H9 (cell line): ENCODE data around the gene FOXK1. TPM values are rescaled to one million over a fixed set of nuclear protein-coding genes. Genes with fewer than 3 reads are reported as not detected.

ENCODE experiments used
- DNase-seq: peaks from one replicate; pipeline ENCODE4 v3.0.0-alpha.2; 2017
- H2AFZ ChIP-seq: one replicate; pipeline ENCODE4 v1.6.1; 2013; ENCODE audit warnings: mild to moderate bottlenecking, low read length, control low read depth, moderate library complexity
- H2AK5ac ChIP-seq: 2 replicates; pipeline ENCODE4 v1.6.1; 2013; ENCODE audit warnings: low read length, control low read depth, mixed read lengths; ENCODE audit not compliant: insufficient read length
- H2BK120ac ChIP-seq: one replicate; pipeline ENCODE4 v1.6.1; 2013; ENCODE audit warnings: low read depth, mild to moderate bottlenecking, low read length, control low read depth, inconsistent platforms; ENCODE audit not compliant: poor library complexity, severe bottlenecking
- H2BK12ac ChIP-seq: 2 replicates; pipeline ENCODE4 v1.6.1; 2013; ENCODE audit warnings: low read length, control low read depth, mixed read lengths, low read depth; ENCODE audit not compliant: insufficient read length
- H2BK15ac ChIP-seq: 2 replicates; pipeline ENCODE4 v1.6.1; 2013; ENCODE audit warnings: low read depth, low read length, control low read depth
- H2BK20ac ChIP-seq: one replicate; pipeline ENCODE4 v1.6.1; 2013; ENCODE audit warnings: low read depth, mild to moderate bottlenecking, low read length, control low read depth, inconsistent platforms; ENCODE audit not compliant: poor library complexity, severe bottlenecking
- H2BK5ac ChIP-seq: 2 replicates; pipeline ENCODE4 v1.6.1; 2013; ENCODE audit warnings: low read length, control low read depth, mixed read lengths; ENCODE audit not compliant: insufficient read length
- H3K14ac ChIP-seq: 2 replicates; pipeline ENCODE4 v1.6.1; 2013; ENCODE audit warnings: low read length, control low read depth; ENCODE audit not compliant: insufficient read depth
- H3K18ac ChIP-seq: 2 replicates; pipeline ENCODE4 v1.6.1; 2013; ENCODE audit warnings: low read depth, mild to moderate bottlenecking, mixed read lengths, low read length, control low read depth; ENCODE audit not compliant: insufficient read length
- H3K23ac ChIP-seq: 2 replicates; pipeline ENCODE4 v1.6.1; 2013; ENCODE audit warnings: low read length, control low read depth, mixed read lengths, low read depth; ENCODE audit not compliant: insufficient read length
- H3K23me2 ChIP-seq: 2 replicates; pipeline ENCODE4 v1.6.1; 2013; ENCODE audit warnings: low read depth, mild to moderate bottlenecking, mixed read lengths, low read length, control low read depth; ENCODE audit not compliant: insufficient read length, poor library complexity, severe bottlenecking
- H3K27ac ChIP-seq: 2 replicates; pipeline ENCODE4 v1.5.1; 2013; ENCODE audit warnings: low read length, control low read depth, mixed read lengths, low read depth; ENCODE audit not compliant: insufficient read length
- H3K27me3 ChIP-seq: 2 replicates; pipeline ENCODE4 v1.6.1; 2013; ENCODE audit warnings: low read length, control low read depth, inconsistent platforms; ENCODE audit not compliant: insufficient read depth
- H3K4ac ChIP-seq: 2 replicates; pipeline ENCODE4 v1.6.1; 2013; ENCODE audit warnings: low read depth, mild to moderate bottlenecking, control low read depth, inconsistent platforms, low read length, moderate library complexity
- H3K4me1 ChIP-seq: 2 replicates; pipeline ENCODE4 v1.6.1; 2013; ENCODE audit warnings: low read length, control low read depth, inconsistent platforms; ENCODE audit not compliant: insufficient read depth
- H3K4me2 ChIP-seq: 2 replicates; pipeline ENCODE4 v1.6.1; 2013; ENCODE audit warnings: low read length, control low read depth, mixed read lengths; ENCODE audit not compliant: insufficient read length, insufficient read depth
- H3K56ac ChIP-seq: 2 replicates; pipeline ENCODE4 v1.6.1; 2013; ENCODE audit warnings: low read depth, mild to moderate bottlenecking, mixed read lengths, low read length, control low read depth; ENCODE audit not compliant: insufficient read length
- H3K79me1 ChIP-seq: 2 replicates; pipeline ENCODE4 v1.6.1; 2013; ENCODE audit warnings: low read depth, mild to moderate bottlenecking, moderate library complexity, low read length, control low read depth, inconsistent platforms; ENCODE audit not compliant: insufficient read depth, poor library complexity, severe bottlenecking
- H3K79me2 ChIP-seq: 2 replicates; pipeline ENCODE4 v1.6.1; 2013; ENCODE audit warnings: low read length, control low read depth, inconsistent platforms; ENCODE audit not compliant: insufficient read depth
- H3K9ac ChIP-seq: 2 replicates; pipeline ENCODE4 v1.6.1; 2013; ENCODE audit warnings: low read length, control low read depth, mixed read lengths; ENCODE audit not compliant: insufficient read length; ENCODE audit errors: extremely low read depth
- H3K9me3 ChIP-seq: one replicate; pipeline ENCODE4 v1.6.1; 2013; ENCODE audit warnings: low read depth, low read length, inconsistent platforms; ENCODE audit not compliant: control insufficient read depth
- H3T11ph ChIP-seq: one replicate; pipeline ENCODE4 v1.6.1; 2013; ENCODE audit warnings: mild to moderate bottlenecking, low read length, control low read depth, inconsistent platforms
- H4K20me1 ChIP-seq: one replicate; pipeline ENCODE4 v1.6.1; 2013; ENCODE audit not compliant: control insufficient read depth, insufficient read length, insufficient read depth
- H4K5ac ChIP-seq: 2 replicates; pipeline ENCODE4 v1.6.1; 2013; ENCODE audit warnings: low read depth, mild to moderate bottlenecking, mixed read lengths, low read length, control low read depth; ENCODE audit not compliant: insufficient read length
- H4K8ac ChIP-seq: replicated peaks from 2 replicates; pipeline ENCODE4 v1.6.1; 2013; ENCODE audit warnings: low read length, control low read depth, mixed read lengths, low read depth; ENCODE audit not compliant: insufficient read length
- H4K91ac ChIP-seq: 2 replicates; pipeline ENCODE4 v1.6.1; 2013; ENCODE audit warnings: low read depth, mild to moderate bottlenecking, moderate library complexity, mixed read lengths, low read length, control low read depth; ENCODE audit not compliant: insufficient read length
- H3K27ac Mint-ChIP-seq, 3 experiments: 2 replicates in 2 of 3; 3 replicates in 1 of 3; pipeline ENCODE4 v1.8.0; 2020 to 2021; ENCODE audit warnings: mixed read lengths in 3 of 3, mild to moderate bottlenecking in 1 of 3, moderate library complexity in 1 of 3
- H3K27me3 Mint-ChIP-seq: 2 replicates; pipeline ENCODE4 v1.8.0; 2021; ENCODE audit warnings: low read depth, mild to moderate bottlenecking, moderate library complexity, mixed read lengths
- H3K36me3 Mint-ChIP-seq, 3 experiments: 2 replicates in 2 of 3; 3 replicates in 1 of 3; pipeline ENCODE4 v1.8.0; 2020 to 2021; ENCODE audit warnings: low read depth in 3 of 3, mixed read lengths in 3 of 3; ENCODE audit not compliant: insufficient read depth in 1 of 3
- H3K4me1 Mint-ChIP-seq, 2 experiments: 2 replicates each; pipeline ENCODE4 v1.8.0; 2020; ENCODE audit warnings: mixed read lengths in 2 of 2
- H3K4me3 Mint-ChIP-seq, 2 experiments: 2 replicates in 1 of 2; 3 replicates in 1 of 2; pipeline ENCODE4 v1.8.0; 2020 to 2021; ENCODE audit warnings: mild to moderate bottlenecking in 2 of 2, mixed read lengths in 2 of 2, moderate library complexity in 1 of 2
- H3K9me3 Mint-ChIP-seq, 2 experiments: 2 replicates in 1 of 2; 3 replicates in 1 of 2; pipeline ENCODE4 v1.8.0; 2020; ENCODE audit warnings: mild to moderate bottlenecking in 2 of 2, mixed read lengths in 2 of 2, moderate library complexity in 1 of 2
- WGBS: extraction: QIAGEN DNeasy Blood & Tissue Kit; methylation state at CpG from one replicate; pipeline ENCODE4 v1.1.7; 2013; ENCODE audit warnings: missing lambda C conversion rate, low lambda C conversion rate, mixed read lengths; ENCODE audit not compliant: insufficient read length; ENCODE audit errors: extremely low coverage; 5-methylcytosine and 5-hydroxymethylcytosine counted together
- total RNA-seq: library from RNA; stranded (reverse); gene quantifications from 2 replicates; pipeline ENCODE4 v1.2.1, GENCODE V29; 2021
- TF ChIP-seq, protein P1 (sequence below): fragments of 200-600 bp; sonication (generic); conservative IDR thresholded peaks from 3 replicates; pipeline ENCODE4 v1.8.0; 2021; ENCODE audit warnings: antibody characterized with exemption, mild to moderate bottlenecking

FOXK1 gene
- total RNA-seq, 1 experiment from 2014 or later: 14.4 TPM

DNA sequence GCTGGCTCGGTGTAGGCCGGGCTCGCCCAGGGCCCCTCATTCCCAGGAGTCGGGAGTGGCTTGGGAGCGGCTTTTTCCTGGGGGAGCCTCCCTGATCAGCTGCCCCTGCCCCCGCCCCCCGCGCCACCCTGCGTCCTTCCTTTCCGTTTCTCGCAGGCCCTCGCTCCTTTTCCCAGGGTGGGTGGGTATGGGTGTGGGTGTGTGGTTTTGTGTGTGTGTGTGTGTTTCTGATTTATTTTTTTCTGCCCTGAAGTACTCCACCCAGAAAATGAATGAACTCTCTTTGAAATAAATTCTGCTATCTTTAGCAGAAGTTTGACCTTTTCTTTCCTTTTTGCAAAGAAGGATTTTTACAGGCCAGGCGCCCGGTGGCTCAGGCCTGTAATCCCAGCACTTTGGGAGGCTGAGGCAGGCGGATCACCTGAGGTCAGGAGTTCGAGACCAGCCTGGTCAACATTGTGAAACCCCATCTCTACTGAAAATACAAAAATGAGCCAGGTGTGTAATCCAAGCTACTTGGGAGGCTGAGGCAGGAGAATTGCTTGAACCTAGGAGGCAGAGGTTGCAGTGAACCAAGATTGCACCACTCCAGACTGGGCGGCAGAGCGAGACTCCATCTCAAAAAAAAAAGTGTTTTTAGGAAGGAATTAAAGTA is 63.3 kb downstream of the FOXK1 start:
- H3K9ac ChIP-seq: no peak overlapping the region
- H4K5ac ChIP-seq: no peak overlapping the region
- H3K27me3 Mint-ChIP-seq: peaks cover 57% of the 10 kb centered on the region

More for the DNA sequence above, 63.3 kb downstream of the FOXK1 start:
- Histone ChIP-seq H2BK15ac (no peak overlapping the region), H3K79me1 (no peaks in the 10 kb centered on the region), H3T11ph (no peak overlapping the region), H2BK20ac (no peak overlapping the region), H3K4ac (no peak overlapping the region; the same call in 1 of the 2 replicates), H3K18ac (no peak overlapping the region), H3K23me2 (peaks cover 9% of the 10 kb centered on the region), H3K23ac (no peak overlapping the region), H4K91ac (no peak overlapping the region), H2BK12ac (no peak overlapping the region), H3K9me3 (no peaks in the 10 kb centered on the region), H2AK5ac (no peak overlapping the region), H2BK120ac (peak overlapping the region; percentile 49), H4K8ac (no peak overlapping the region), H3K14ac (no peak overlapping the region), H3K27me3 (peaks cover 5% of the 10 kb centered on the region; the same call in 1 of the 2 replicates), H3K56ac (no peak overlapping the region), H3K4me1 (no peaks in the 10 kb centered on the region; the same call in 1 of the 2 replicates), H2AFZ (no peak overlapping the region), H3K27ac (no peak overlapping the region), H3K4me2 (peak overlapping the region; percentile 69), H3K79me2 (no peaks in the 10 kb centered on the region), H4K20me1 (no peaks in the 10 kb centered on the region), H2BK5ac (no peak overlapping the region)
- H3K9me3 Mint-ChIP-seq: no peaks in the 10 kb centered on the region
- WGBS: no CpG with 5 or more reads among the region's 18 CpGs
- no peak overlapping the region for H3K27ac Mint-ChIP-seq
- H3K4me3 Mint-ChIP-seq: peak overlapping the region; percentile 42 to 72; a peak in 4 of 5 replicates
- peaks cover 20 to 38% (median 36%) of the 10 kb centered on the region in 3 experiments for H3K36me3 Mint-ChIP-seq
- TF ChIP-seq, protein P1, sequence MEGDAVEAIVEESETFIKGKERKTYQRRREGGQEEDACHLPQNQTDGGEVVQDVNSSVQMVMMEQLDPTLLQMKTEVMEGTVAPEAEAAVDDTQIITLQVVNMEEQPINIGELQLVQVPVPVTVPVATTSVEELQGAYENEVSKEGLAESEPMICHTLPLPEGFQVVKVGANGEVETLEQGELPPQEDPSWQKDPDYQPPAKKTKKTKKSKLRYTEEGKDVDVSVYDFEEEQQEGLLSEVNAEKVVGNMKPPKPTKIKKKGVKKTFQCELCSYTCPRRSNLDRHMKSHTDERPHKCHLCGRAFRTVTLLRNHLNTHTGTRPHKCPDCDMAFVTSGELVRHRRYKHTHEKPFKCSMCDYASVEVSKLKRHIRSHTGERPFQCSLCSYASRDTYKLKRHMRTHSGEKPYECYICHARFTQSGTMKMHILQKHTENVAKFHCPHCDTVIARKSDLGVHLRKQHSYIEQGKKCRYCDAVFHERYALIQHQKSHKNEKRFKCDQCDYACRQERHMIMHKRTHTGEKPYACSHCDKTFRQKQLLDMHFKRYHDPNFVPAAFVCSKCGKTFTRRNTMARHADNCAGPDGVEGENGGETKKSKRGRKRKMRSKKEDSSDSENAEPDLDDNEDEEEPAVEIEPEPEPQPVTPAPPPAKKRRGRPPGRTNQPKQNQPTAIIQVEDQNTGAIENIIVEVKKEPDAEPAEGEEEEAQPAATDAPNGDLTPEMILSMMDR: no peak
- peaks cover 12 to 17% of the 10 kb centered on the region in 2 experiments for H3K4me1 Mint-ChIP-seq
- no peak for DNase-seq
